GM19240 (cell line): ENCODE results near the gene MYO9A.
"Not testable (repeated sequence)": the region's sequence is repeated elsewhere in the genome, so short reads cannot be mapped to it uniquely, and the experiment has no call there.

ENCODE experiments used
- DNase-seq: peaks from one replicate; pipeline ENCODE4 v3.0.0; 2011; ENCODE audit warnings: low spot score; ENCODE audit not compliant: insufficient read length

The MYO9A gene

DNA sequence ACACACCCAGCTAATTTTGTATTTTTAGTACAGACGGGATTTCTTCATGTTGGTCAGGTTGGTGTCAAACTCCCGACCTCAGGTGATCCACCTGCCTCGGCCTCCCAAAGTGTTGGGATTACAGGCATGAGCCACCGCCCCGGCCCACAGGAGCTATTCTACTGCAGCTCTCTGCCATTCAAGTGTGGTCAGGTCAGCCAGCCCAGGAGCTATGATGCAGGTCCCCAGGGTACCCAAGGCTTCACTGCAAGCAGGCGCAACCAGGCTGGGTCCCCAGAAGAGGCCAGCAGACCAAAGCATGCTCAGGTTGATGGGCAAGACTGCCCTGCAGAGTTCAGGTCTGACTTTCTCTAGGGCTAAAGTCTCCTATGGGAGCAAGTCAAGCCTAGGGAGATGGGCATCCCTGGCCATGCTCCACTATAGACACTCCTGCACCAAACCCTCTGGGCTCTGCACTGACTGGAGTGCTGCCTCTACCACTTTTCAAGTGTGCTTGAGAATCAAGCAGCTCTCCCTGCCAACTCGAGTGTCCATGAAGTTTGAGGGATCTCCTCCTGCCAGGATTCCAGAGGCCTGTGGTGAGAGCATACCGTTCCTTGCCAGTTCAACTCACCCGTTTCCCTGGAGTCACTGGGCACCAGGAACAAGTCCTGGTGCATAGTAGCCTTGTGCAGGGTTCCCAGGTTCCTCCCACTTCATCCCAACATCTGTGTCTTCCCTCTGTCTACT is 30.9 kb downstream of the MYO9A start:
- no peak for DNase-seq

DNA sequence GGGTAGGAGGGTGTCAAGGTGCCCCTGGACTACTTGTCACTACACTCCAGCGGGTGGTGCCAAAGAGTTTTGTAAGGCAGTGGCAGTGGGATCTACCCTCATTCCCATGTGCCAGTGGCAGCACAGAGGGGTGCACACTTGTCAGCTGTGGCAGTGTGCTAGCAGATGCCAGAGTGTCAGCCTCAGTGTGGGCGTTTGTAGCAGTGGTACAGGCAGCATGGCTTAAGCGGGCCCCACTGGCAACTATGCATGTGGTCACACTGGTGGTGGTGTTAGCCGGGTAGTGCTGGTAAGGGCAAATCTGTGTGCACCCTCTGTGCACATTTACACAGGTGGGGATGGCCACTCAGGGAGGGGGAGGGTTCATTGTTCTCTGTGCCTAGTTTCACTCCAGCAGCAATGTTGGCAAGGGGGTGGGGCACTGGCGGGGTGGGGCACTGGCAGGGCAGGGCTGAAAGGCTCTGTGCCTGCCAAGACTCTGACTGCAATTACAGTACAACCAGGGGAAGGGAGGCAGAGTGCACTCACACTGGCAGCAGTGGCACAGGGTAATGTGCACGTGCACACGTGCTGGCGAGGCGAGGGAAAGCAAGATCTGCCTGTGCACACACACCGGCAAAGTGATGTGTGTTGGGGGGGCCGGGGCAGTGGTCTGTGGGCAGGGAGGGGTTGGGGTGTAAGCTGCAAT is 31.8 kb downstream of the MYO9A start:
- no peak for DNase-seq

DNA sequence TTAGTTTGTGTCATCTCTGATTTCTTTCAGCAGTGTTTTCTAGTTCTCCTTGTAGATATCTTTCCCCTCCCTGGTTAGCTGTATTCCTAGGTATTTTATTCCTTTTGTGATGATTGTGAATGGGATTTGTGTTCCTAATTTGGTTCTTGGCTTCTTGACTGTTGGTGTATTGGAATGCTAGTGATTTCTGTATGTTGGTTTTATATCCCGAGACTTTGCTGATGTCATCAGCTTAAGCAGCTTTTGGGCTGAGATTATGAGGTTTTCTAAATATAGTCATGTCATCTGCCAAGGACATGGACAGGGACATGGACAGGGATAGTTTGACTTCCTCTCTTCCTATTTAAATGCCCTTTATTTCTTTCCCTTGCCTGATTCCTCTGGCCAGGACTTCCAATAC is 35.8 kb downstream of the MYO9A start:
- DNase-seq = no peak

DNA sequence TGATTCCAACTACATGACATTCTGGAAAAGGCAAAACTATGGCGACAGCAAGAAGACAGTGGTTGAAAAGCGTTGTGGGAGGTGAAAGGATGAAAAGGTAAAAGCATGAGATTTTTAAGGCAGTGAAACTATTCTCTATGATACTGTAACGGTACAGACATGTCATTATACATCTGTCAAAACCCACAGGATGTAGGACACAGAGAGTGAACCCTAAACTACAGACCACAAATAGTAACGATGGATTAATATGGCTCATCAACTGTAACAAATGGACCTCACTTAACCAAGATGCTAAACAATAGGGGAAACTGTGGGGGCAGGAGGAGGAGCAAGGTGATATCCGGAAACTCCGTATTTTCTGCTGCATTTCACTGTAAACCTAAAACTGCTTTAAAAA is 39.1 kb downstream of the MYO9A start:
- DNase-seq = no peak

DNA sequence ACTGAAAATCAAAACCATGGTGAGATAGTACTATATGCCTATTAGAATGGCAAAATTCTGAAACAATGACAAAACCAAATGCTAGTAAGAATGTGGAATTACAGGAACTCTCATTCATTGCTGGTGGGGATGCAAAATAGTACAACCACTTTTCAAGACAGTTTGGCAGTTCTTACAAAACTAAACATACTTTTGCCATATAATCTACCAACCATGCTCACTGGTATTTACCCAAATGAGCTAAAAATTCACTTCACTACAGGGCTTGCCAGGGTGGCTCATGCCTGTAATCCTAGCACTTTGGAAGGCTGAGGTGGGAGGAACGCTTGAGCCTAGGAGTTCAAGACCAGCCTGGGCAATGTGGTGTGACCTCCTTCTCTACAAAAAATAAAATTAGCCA is 40.0 kb downstream of the MYO9A start:
- no peak for DNase-seq

DNA sequence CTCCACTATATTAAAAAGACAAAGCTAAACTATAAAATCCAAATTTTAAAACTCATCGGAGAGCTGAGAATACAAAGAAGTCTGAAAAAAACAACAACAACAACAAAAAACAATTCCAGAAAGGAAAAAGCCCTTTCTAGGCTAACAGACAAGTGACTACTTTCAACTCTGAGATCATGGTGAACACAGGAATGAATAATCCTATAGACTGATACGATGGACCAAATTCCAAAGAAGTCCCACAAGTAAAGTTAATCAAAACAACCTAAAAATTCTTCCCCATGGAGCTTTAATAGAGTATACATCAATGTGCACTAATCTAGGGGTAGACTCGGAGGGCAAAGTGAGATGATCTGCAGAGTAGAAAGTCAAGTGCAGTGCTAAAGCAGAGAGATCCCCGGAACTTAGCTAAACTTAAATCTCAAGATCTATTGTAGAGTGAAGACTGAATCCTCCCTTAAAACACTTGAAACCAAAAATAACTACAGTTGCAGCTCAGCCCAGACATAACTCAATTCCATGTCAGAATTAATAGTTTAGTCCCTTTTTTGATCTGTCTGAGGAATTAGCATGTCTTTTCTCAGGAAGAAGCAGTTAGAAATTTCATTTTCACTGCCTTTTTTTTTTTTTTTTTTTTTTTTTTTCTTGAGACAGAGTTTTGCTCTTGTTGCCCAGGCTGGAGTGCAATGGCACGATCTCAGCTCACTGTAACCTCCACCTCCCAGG is 43.5 kb downstream of the MYO9A start:
- DNase-seq = no peak

DNA sequence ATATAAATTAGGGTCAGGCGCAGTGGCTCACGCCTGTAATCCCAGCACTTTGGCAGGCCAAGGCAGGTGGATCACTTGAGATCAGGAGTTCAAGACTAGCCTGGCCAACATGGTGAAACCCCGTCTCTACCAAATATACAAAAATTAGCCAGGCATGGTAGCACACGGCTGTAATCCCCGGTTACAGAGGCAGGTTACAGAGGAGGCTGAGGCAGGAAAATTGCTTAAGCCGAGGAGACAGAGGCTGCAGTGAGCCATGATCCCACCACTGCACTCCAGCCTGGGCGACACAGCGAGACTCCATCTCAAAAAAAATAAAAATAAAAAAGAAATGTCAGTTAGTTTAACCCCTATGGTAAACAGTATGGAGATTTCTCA is 46.5 kb downstream of the MYO9A start:
- not testable (repeated sequence) for DNase-seq

DNA sequence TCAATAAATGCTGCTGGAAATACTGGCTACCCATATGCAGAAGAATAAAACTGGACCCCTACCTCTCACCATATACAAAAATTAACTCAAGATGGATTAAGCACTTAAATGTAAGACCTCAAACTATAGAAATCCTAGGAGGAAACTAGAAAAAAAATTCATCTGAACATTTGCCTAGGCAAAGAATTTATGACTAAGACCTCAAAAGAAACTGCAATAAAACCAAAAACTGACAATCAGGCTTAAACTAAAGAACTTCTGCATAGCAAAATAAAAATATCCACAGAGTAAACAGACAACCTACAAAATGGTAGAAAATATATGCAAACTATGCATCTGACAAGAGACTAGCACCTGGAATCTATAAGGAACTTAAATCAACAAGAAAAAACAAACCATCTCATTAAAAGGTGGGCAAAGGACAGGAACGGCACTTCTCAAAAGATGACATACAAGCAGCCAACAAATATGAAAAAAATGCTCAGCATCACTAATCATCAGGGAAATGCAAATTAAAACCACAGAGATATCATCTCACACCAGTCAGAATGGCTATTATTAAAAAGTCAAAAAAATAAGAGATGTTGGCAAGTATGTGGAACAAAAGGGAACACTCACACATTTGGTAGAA is 47.0 kb downstream of the MYO9A start:
- no peak for DNase-seq

DNA sequence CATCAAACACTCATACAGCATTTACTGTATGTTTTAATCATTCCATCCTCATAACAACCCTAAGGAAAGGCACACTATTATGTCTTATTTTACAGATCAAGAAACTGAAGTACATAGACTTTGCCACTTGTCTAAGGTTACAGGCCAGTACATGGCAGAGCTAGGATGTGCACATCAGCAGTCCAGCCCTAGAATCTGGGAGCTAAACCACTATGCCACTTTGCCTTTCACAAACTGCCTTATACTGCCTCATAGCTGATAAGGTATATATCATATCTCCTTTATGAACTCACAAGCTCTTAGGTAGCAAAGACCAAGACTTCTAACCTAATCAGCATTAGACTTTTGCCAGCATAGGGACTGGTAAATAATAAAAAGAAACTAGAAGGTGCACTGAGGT is 49.1 kb downstream of the MYO9A start:
- no peak for DNase-seq

DNA sequence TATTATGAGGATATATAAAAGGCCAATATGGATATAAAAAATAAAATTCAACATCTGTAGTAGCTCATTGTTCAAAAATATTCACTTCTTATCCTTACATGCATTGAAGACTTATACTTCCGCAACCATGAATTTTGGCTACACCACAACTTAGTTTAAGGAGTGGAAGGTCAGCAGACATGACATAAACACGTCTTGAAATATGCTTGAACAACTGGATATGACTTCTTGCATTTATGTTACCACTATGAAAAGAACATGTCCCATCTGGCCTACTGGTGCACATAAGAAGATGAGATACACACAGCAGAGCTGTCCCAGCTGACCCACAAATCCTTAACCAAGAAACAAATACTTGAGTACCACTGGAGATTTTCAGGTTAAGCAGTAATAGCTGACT is 52.1 kb downstream of the MYO9A start:
- no peak for DNase-seq

DNA sequence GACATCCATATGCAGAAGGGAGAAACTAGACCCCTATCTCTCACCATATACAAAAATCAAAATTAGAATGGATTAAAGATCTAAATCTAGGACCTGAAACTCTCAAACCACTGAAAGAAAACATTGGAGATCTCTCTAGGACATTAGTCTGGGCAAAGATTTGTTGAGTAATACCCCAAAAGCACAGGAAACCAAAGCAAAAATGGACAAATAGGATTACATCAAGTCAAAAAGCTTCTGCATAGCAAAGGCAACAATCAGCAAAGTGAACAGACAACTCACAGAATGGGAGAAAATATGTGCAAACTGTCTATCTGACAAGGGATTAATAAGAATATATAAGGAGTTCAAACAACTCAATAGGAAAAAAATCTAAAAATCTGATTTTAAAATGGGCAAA is 54.8 kb downstream of the MYO9A start:
- no peak for DNase-seq

DNA sequence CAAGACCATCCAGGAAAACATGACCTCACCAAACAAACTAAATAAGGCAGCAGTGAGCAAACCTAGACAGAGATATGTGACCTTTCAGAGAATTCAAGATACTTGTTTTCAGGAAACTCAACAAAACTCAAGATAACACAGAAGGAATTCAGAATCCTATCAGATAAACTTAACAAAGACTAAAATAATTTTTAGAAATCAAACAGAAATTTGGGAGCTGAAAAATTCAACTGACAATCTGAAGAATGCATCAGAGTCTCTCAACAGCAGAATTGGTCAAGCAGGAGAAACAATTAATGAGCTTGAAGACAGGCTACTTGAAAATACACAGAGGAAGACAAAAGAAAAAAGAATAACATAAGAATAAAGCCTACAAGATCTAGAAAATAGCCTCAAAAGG is 55.6 kb downstream of the MYO9A start:
- no peak for DNase-seq

DNA sequence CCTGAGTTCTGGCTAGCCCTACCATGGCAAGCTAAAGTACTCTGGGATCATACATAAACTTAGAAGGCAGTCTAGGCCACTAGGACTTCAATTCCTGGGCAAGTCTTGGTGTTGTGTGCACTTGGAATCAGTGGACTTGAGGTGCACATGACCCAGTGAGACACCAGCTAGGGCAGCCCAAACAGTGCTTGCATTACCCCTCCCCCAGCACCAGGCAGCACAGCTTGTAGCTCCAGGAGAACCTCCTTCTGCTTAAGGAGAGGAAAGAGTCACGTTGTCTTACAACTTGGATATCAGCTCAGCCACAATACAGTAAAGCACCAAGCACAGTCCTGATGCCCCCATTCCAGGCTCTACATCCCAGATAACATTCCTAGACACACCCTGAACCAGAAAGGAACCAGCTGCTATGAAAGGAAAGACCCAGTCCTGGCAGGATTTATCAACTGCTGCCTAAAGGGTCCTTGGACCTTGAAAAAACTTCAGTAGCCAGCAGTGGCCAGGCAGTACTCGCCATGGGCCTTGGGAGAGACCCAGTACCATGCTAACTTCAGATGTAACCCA is 57.2 kb downstream of the MYO9A start:
- no peak for DNase-seq

DNA sequence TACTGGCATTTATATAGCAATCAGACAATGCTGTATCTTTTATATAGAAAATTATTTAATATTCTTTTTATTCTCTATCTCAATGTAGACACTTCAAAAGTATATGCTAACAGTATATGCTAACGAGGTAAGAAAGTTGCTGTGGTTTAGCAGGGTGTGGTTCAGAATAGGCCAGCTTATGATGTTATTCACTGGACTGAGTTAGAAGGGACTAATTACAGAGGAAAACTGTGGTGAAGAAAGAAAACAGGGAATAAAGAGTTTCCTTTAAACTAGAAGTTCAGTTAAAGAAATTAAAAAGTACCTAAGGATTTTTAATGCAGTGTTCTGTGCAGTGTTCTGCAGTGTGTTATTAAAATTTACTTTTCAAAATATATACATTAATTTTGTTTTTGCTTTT is 59.4 kb downstream of the MYO9A start:
- DNase-seq = no peak

DNA sequence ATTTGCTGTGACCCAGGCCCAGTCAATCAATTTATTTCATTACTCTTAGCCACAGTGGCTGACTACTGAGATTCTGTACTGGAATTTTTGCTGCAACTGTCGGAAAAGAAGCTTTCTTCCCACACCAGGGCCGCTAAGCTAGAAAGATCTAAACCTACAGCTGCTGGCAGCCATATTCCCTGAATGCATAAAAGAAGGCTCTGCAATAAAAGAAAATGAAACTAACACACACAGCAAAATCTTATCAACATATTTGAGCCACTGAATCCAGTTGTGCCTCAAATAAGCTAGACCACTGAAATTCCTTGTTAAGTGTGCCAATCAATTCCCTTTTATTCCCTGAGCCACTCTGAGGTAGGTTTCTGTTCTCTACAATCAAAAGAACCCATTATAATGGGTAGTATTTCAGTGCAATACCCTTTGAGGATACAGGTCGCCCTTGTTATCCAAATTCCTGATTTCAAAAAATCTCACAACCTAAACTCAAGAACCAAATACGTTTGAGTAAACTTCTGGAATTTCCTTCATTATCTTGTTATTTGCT is 60.3 kb downstream of the MYO9A start:
- no peak for DNase-seq

DNA sequence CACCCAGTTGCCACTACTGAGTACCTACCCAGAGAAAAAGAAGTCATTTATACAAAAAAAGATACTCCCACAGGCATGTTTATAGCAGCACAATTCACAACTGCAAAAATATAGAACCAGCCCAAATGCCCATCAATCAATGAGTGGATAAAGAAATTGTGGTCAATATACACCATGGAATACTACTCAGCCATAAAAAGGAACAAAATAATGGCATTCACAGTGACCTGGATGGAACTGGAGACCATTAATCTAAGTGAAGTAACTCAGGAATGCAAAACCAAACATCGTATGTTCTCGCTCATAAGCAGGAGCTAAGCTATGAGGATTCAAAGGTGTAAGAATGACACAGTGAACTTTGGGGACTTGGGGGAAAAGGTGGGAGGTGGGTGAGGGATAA is 61.7 kb downstream of the MYO9A start:
- not testable (repeated sequence) for DNase-seq

DNA sequence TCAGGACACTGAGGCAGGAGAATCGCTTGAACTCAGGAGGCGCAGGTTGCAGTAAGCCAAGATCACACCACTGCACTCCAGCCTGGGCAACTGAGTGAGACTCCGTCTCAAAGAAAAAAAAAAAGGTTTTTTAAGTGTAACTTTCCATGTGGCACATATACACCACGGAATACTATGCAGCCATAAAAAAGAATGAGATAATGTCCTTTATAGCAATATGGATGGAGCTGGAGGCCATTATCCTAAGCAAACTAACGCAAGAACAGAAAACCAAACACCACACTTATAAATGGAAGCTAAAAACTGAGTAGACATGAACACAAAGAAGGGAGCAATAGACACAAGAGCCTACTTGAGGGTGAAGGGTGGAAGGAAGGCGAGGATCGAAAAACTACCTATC is 64.7 kb downstream of the MYO9A start:
- DNase-seq = not testable (repeated sequence)

DNA sequence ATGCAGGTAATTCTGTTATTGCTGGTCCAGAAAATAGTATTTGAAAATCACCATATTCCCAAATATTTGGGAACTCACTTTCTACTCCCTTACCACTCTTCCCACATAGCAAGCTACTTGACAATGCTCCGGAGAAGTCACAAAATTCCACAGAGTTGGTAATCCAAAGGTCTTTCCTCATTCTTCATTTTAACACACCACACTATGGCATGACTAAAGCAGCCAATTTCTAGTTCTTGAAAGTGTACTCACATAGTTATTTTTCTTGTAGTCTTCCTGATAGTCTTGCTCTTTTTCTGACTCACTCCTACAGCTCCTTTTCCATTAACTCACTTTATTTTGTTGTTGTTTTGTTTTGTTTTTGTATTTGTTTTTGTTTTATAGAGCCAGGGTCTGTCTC is 67.2 kb downstream of the MYO9A start:
- no peak for DNase-seq

DNA sequence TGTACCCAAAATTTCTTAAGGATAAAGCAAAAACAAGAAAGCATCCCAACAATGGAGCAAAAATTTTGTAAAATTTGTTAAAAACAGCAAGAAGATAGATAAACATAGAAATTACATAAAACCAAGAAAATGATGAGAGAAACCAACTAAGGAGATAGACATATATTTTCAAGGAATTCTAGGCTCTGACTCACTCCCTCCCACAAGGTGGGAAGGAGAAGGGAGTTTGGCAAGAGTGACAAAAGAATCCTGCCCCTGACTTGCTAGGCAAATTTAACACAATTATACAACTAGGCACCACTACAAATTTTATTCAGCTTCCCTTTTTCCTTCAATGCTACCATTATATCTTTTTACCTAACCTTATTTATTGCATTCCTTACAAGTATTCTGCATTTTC is 70.9 kb downstream of the MYO9A start:
- DNase-seq = no peak

DNA sequence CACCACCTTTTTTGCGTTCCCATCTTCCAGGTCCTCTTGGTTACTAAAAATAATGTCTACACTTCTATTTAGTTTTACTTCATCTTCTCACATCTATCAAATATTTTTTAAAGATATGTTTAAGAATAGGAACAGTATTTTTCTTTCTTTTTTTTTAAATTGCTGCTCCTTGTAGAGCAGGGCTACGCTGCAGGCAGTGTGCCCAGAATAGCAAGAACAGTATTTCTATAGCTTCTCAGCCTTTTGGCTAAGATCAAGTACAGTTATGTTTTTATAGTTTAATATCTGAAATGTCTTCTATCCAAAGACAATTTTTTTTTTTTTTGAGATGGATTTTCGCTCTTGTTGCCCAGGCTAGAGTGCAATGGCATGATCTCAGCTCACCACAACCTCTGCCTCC is 73.0 kb downstream of the MYO9A start:
- DNase-seq = no peak

DNA sequence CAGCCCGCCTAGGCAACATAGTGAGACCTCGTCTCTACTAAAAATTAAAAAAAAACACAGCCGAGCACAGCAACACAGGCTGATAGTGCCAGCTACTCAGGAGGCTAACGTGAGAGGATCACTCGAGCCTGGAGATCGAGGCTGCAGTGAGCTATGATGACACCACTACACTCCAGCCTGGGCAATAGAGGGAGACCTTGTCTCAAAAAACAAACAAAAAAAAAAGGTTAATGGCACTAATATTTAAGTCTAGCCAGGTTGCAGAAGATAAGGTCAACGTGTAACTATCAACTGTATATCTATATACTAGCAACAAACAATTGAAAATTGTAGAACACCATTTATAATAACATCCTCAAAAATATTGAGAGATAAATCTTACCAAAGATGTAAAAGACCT is 75.1 kb downstream of the MYO9A start:
- no peak for DNase-seq

DNA sequence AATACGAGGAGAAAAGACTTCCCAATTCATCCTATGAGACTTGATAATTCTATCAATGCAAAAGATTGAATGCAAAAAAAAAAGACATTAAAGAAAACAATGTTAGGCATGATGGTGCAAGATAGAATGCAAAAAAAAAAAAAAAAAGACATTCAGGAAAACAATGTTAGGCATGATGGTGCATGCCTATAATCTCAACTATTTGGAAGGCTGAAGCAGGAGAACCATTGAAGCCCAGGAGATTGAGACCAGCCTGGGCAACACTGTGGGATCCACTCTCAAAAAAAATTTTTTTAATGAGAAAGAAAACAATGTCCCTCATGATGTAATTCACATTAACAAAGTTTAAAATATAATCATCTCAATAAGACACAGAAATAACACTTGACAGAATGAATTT is 75.9 kb downstream of the MYO9A start:
- no peak for DNase-seq
